GM12878 (cell line): ENCODE results near the gene IFNLR1. TPM values are rescaled to one million over a fixed set of nuclear protein-coding genes. Genes with fewer than 3 reads are reported as not detected.

Experiments
- ATAC-seq: fragments of 200-7000 bp; cut with Tn5 transposase; 3 replicates; pipeline ENCODE4 v1.9.1; 2020; ENCODE audit warnings: mild to moderate bottlenecking, moderate library complexity
- BruUV-seq: library from RNA; stranded (reverse); fragments of 400-500 nt; replicated peaks from 2 replicates; lab custom pipeline; 2021; lab: Mats Ljungman, UMichigan
- CTCF ChIA-PET: fragments of 300-600 bp; sonication (Branson Sonifier 250); formaldehyde crosslinking; extraction: SDS; loops from one replicate; lab custom pipeline; 2021; ENCODE audit warnings: inconsistent platforms; lab: Yijun Ruan, JAX
- POLR2A ChIA-PET: fragments of 350-600 bp; formaldehyde crosslinking; extraction: SDS; loops from one replicate; lab custom pipeline; 2021; ENCODE audit warnings: inconsistent platforms; lab: Charles Lee
- RAD21 ChIA-PET: fragments of 300-600 bp; sonication (Branson Sonifier 250); formaldehyde crosslinking; loops from one replicate; lab custom pipeline; 2023; ENCODE audit warnings: antibody characterized with exemption; ENCODE audit not compliant: unreplicated experiment; lab: Charles Lee
- SMC1A ChIA-PET: fragments of 300-600 bp; sonication (Branson Sonifier 250); formaldehyde crosslinking; loops from one replicate; lab custom pipeline; 2023; ENCODE audit not compliant: unreplicated experiment, uncharacterized antibody; lab: Charles Lee
- DNase-seq: peaks from one replicate; pipeline ENCODE4 v3.0.0-alpha.2; 2011; ENCODE audit warnings: low read depth, low spot score
- FAIRE-seq: peaks from 3 replicates; lab custom pipeline; 2011; peaks lifted over from hg19 to GRCh38; lab: Jason Lieb, UNC
- H2AFZ ChIP-seq: 2 replicates; pipeline ENCODE4 v1.6.0; 2011; ENCODE audit warnings: low read depth, low read length, control low read depth; ENCODE audit not compliant: control insufficient read depth
- H3K27ac ChIP-seq: 2 replicates; pipeline ENCODE4 v1.5.1; 2011; ENCODE audit warnings: control low read depth; ENCODE audit not compliant: control insufficient read depth, insufficient read depth
- H3K27me3 ChIP-seq, 2 experiments: replicated peaks in 1 of 2; 2 replicates each; pipeline versions ENCODE4 v1.6.0 to v1.6.1; 2011; ENCODE audit warnings: low read length in 1 of 2; ENCODE audit not compliant: control insufficient read depth in 2 of 2, insufficient read depth in 2 of 2
- H3K36me3 ChIP-seq, 2 experiments: 2 replicates each; pipeline ENCODE4 v1.5.1; 2011; ENCODE audit warnings: low read length in 1 of 2; ENCODE audit not compliant: control insufficient read depth in 2 of 2, insufficient read depth in 2 of 2
- H3K4me1 ChIP-seq: 2 replicates; pipeline ENCODE4 v1.6.1; 2011; ENCODE audit warnings: mild to moderate bottlenecking, low read length, moderate library complexity, mixed read lengths; ENCODE audit not compliant: control insufficient read depth, insufficient read depth
- H3K4me2 ChIP-seq: 2 replicates; pipeline ENCODE4 v1.6.0; 2011; ENCODE audit warnings: control low read depth; ENCODE audit not compliant: control insufficient read depth, insufficient read depth
- H3K4me3 ChIP-seq: fragments of 200-600 bp; sonication (generic); 2 replicates; pipeline ENCODE4 v1.5.1; 2016
- H3K79me2 ChIP-seq: 2 replicates; pipeline ENCODE4 v1.6.0; 2011; ENCODE audit warnings: low read length; ENCODE audit not compliant: control insufficient read depth, insufficient read depth
- H3K9ac ChIP-seq: 2 replicates; pipeline ENCODE4 v1.8.0; 2011; ENCODE audit warnings: low read length, control low read depth, mixed read lengths; ENCODE audit not compliant: control insufficient read depth, insufficient read depth
- H3K9me3 ChIP-seq: replicated peaks from 3 replicates; pipeline ENCODE4 v1.5.1; 2011; ENCODE audit warnings: mild to moderate bottlenecking, low read length; ENCODE audit not compliant: control insufficient read depth, insufficient read depth
- H4K20me1 ChIP-seq: 2 replicates; pipeline ENCODE4 v1.6.0; 2011; ENCODE audit not compliant: control insufficient read depth, insufficient read depth
- ATF2 ChIP-seq: IDR thresholded peaks from 2 replicates; pipeline ENCODE4 v1.6.1; 2012; ENCODE audit warnings: low read length, inconsistent platforms
- CEBPZ ChIP-seq: fragments of 150-350 bp; IDR thresholded peaks from 2 replicates; pipeline ENCODE4 v1.6.1; 2016; ENCODE audit warnings: low read depth, low read length
- CUX1 ChIP-seq: IDR thresholded peaks from 2 replicates; pipeline ENCODE4 v1.6.1; 2012; ENCODE audit warnings: improper control_type of control experiment, low read depth, low read length; ENCODE audit not compliant: insufficient replicate concordance
- DPF2 ChIP-seq: fragments of 450-650 bp; IDR thresholded peaks from 2 replicates; pipeline ENCODE4 v1.6.1; 2017; ENCODE audit warnings: mild to moderate bottlenecking
- EP300 ChIP-seq, 2 experiments: fragments of 150-350 bp in 1 of 2; IDR thresholded peaks; 2 replicates each; pipeline ENCODE4 v1.6.1; 2011 to 2012; ENCODE audit warnings: low read depth in 2 of 2, low read length in 2 of 2, borderline replicate concordance in 1 of 2, improper control_type of control experiment in 1 of 2, inconsistent platforms in 1 of 2; ENCODE audit not compliant: control insufficient read depth in 1 of 2
- ETV6 ChIP-seq, 2 experiments: fragments of 450-650 bp in 1 of 2; IDR thresholded peaks in 1 of 2; conservative IDR thresholded peaks in 1 of 2; 2 replicates each; pipeline ENCODE4 v1.6.1; 2014; ENCODE audit warnings: antibody characterized with exemption in 1 of 2, borderline replicate concordance in 1 of 2, low read depth in 1 of 2, mild to moderate bottlenecking in 1 of 2, moderate library complexity in 1 of 2
- GATAD2B ChIP-seq: fragments of 450-650 bp; conservative IDR thresholded peaks from 2 replicates; pipeline ENCODE4 v1.6.1; 2017; ENCODE audit warnings: low read depth, mild to moderate bottlenecking, moderate library complexity
- MTA2 ChIP-seq: fragments of 450-650 bp; IDR thresholded peaks from 2 replicates; pipeline ENCODE4 v1.6.1; 2016; ENCODE audit warnings: low read depth, mild to moderate bottlenecking, moderate library complexity
- NFIC ChIP-seq: IDR thresholded peaks from 2 replicates; pipeline ENCODE4 v1.6.1; 2012; ENCODE audit warnings: low read depth, mild to moderate bottlenecking, inconsistent platforms, low read length, moderate library complexity
- NR2C1 ChIP-seq: fragments of 450-650 bp; IDR thresholded peaks from 2 replicates; pipeline ENCODE4 v1.6.1; 2017; ENCODE audit warnings: antibody characterized with exemption, mild to moderate bottlenecking, moderate library complexity
- POLR2AphosphoS5 ChIP-seq: IDR thresholded peaks from 2 replicates; pipeline ENCODE4 v1.6.1; 2011; ENCODE audit warnings: mild to moderate bottlenecking, low read length, inconsistent platforms
- RAD21 ChIP-seq: IDR thresholded peaks from 2 replicates; pipeline ENCODE4 v1.6.1; 2011; ENCODE audit warnings: mild to moderate bottlenecking, low read depth, low read length, moderate library complexity; ENCODE audit not compliant: insufficient read depth
- RBBP5 ChIP-seq: fragments of 200-600 bp; sonication (generic); conservative IDR thresholded peaks from 2 replicates; pipeline ENCODE4 v1.6.1; 2016
- RELA ChIP-seq: fragments of 450-650 bp; IDR thresholded peaks from 2 replicates; pipeline ENCODE4 v1.8.0; 2014; ENCODE audit warnings: borderline replicate concordance; ENCODE audit not compliant: partially characterized antibody
- WGBS: methylation state at CpG from one replicate; pipeline ENCODE4 v1.1.6; 2016; ENCODE audit warnings: low lambda C conversion rate; ENCODE audit not compliant: insufficient replicate concordance, insufficient coverage; ENCODE audit errors: missing lambda C conversion rate; 5-methylcytosine and 5-hydroxymethylcytosine counted together
- in situ Hi-C: fragments of 300-500 bp; cut with MboI; formaldehyde crosslinking; loops from 9 replicates; pipeline ENCODE4 v1.14.3; 2018; ENCODE audit warnings: mixed read lengths
- intact Hi-C: fragments of 100-400 bp; cut with micrococcal nuclease; formaldehyde crosslinking; loops from one replicate; pipeline ENCODE4 v1.14.2; 2022; ENCODE audit not compliant: unreplicated experiment
- polyA plus RNA-seq, 11 experiments: library from polyadenylated mRNA; depleted of rRNA in 4 of 11; unstranded in 6 of 11; stranded (reverse) in 5 of 11; fragments of >200 nt; fragmentation: Nextera tagmentation in 4 of 11; fragmentation: Illumina TruSeq in 1 of 11; extraction: Ambion mirVana in 4 of 11; extraction: Trizol in 1 of 11; gene quantifications; 1 replicate in 1 of 11; 2 replicates in 10 of 11; pipeline versions ENCODE4 v1.2.1 to v1.2.3, GENCODE V29; 2011 to 2016; ENCODE audit warnings: inconsistent platforms in 2 of 11, missing spikeins in 2 of 11, low read depth in 1 of 11
- total RNA-seq, 4 experiments: library from RNA; depleted of rRNA in 3 of 4; stranded (reverse); fragments of >200 nt in 3 of 4; fragmentation: Illumina TruSeq in 1 of 4; extraction: Trizol in 1 of 4; gene quantifications; 2 replicates each; pipeline versions ENCODE4 v1.2.1 to v1.2.3, GENCODE V29; 2013 to 2021

The IFNLR1 gene
- total and polyA plus RNA-seq, 10 of the 15 experiments (the other 5 are each of a cell fraction or from before 2014, with no cell fraction given) = 0.31 to 5.6 (median 3.9) TPM

GRCh38 chr1:24154215-24154614, 32.9 kb downstream of the IFNLR1 start:
- intact Hi-C loops = loop anchor here (5.0 kb wide), 1 partner anchor 82 kb away; no protein-coding TSS in a partner anchor
- Histone ChIP-seq H3K36me3 (no peaks in the 10 kb centered on the region), H3K9me3 (no peaks in the 10 kb centered on the region), H3K4me2 (no peak overlapping the region), H3K9ac (no peak overlapping the region), H3K79me2 (no peaks in the 10 kb centered on the region), H2AFZ (no peak overlapping the region), H3K4me1 (peaks cover 11% of the 10 kb centered on the region), H3K27me3 (peaks cover 0 to 3% of the 10 kb centered on the region in 2 experiments; a peak in 2 of 4 replicates), H3K4me3 (no peak overlapping the region), H3K27ac (no peak overlapping the region), H4K20me1 (no peaks in the 10 kb centered on the region; the same call in 1 of the 2 replicates)
- 85% methylated on average over 8 of the region's 8 CpGs for WGBS
- in situ Hi-C loops = no loop called here
- ATAC-seq (no peak), FAIRE-seq (no peak), DNase-seq (no peak)
- ChIA-PET SMC1A (interaction anchor here (1.5 to 9.5 kb wide), 3 partner anchors 36 to 239 kb away, joined by 7 to 104 read pairs (median 10); no protein-coding TSS in a partner anchor), CTCF (interaction anchor here (0.8 to 10.4 kb wide), 10 partner anchors 31 to 534 kb away, joined by 3 to 134 read pairs (median 4); partner anchors contain the start of gene NIPAL3), POLR2A (interaction anchor here (0.8 kb wide), 1 partner anchor 31 kb away, joined by 4 read pairs; no protein-coding TSS in a partner anchor), RAD21 (interaction anchor here (0.9 to 4.9 kb wide), 6 partner anchors 36 to 238 kb away, joined by 3 to 80 read pairs (median 6); no protein-coding TSS in a partner anchor)
- BruUV-seq = no TSS peak
- no peak for TF ChIP-seq ATF2
- TF ChIP-seq RBBP5 = no peak
- no peak for TF ChIP-seq GATAD2B
- no peak for TF ChIP-seq CUX1
- no peak for TF ChIP-seq CEBPZ
- TF ChIP-seq DPF2 = no peak
- TF ChIP-seq POLR2AphosphoS5 = no peak
- TF ChIP-seq NR2C1 = no peak
- no peak for TF ChIP-seq NFIC
- TF ChIP-seq MTA2 = no peak
- no peak for TF ChIP-seq RELA
- TF ChIP-seq RAD21 = no peak
- no peak for TF ChIP-seq EP300 (IDR thresholded peaks at IDR 0.05; ENCODE audit: borderline replicate concordance in 1 of 2, control insufficient read depth in 1 of 2, low read depth in 2 of 2, low read length in 2 of 2)
- TF ChIP-seq ETV6 (conservative IDR thresholded peaks at IDR 0.05 in 1 of 2, IDR thresholded peaks at IDR 0.05 in 1 of 2; ENCODE audit: borderline replicate concordance in 1 of 2, low read depth in 1 of 2) = no peak
